Measurements from ENCODE around the gene SMIM41.

SMIM41 gene

DNA sequence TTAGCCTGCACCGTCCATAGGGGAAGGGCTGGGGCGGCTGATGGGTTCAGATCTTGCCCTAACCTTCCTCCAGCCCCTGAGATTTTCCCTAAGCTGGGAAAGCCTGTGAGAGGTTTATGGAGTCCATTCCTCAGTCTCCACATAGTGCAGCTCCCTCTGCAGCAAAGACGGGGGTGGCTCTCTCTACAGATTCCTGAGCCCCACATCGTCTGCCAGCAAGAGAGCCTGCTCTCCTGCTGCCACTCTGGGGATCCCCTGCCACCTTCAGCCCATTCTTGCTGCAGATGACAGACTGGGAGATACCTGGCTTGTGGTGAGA lies 3.1 kb downstream of the SMIM41 start:
- H3K4me3 ChIP-seq (ENCODE audit: low read length) = no peak overlapping the region
- 84% methylated on average over 4 of the region's 4 CpGs for WGBS
- H3K4me1 ChIP-seq (ENCODE audit: insufficient read depth, low read length) = peaks cover 10% of the 10 kb centered on the region
- H3K9me3 ChIP-seq (ENCODE audit: insufficient read depth, low read depth, low read length) = no peaks in the 10 kb centered on the region
- H3K36me3 ChIP-seq (ENCODE audit: insufficient read depth, low read length) = peaks cover 16% of the 10 kb centered on the region
- H3K9ac ChIP-seq (ENCODE audit: low read depth, low read length) = no peak overlapping the region
- H3K27ac ChIP-seq (ENCODE audit: low read depth, low read length) = no peak overlapping the region
- no peaks in the 10 kb centered on the region for H3K27me3 ChIP-seq (ENCODE audit: insufficient read depth, low read length)

DNA sequence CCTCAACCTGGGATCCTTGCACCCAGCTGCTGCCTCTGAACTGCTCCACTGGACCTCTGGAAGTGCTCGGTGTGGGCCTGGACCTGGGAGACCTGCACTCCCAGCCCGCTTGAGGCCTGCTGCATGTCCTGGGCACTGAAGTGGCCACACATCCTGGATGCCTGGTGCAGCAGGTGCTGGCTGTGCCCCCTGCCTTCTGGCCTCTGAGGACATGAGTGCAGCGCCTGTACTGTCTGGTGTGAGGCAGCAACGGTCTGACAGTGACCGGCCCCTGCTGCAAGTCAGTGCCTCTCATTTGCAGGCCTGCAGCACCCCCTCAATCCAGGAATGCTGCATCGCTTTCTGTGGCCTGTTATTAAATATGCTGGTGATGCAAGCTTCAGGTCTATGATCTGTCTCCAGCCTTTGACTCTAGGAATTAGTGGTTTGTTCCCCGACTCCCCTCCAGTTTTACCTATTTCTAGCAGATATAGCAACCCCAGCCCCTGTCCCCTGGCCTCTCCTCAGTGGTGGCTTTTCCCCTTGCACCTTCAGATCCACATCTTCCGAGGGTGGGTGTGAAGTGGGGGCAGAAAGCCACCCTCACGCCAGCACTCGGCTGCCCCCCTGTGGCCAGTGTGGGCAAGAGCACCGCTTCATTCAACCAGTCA lies 3.6 kb downstream of the SMIM41 start:
- WGBS = 54% methylated on average over 11 of the region's 11 CpGs
- H3K27ac ChIP-seq (ENCODE audit: low read depth, low read length) = no peak overlapping the region
- peaks cover 10% of the 10 kb centered on the region for H3K4me1 ChIP-seq (ENCODE audit: insufficient read depth, low read length)
- H3K4me3 ChIP-seq (ENCODE audit: low read length) = no peak overlapping the region
- H3K9ac ChIP-seq (ENCODE audit: low read depth, low read length) = no peak overlapping the region
- H3K27me3 ChIP-seq (ENCODE audit: insufficient read depth, low read length) = no peaks in the 10 kb centered on the region
- H3K36me3 ChIP-seq (ENCODE audit: insufficient read depth, low read length) = peaks cover 11% of the 10 kb centered on the region
- no peaks in the 10 kb centered on the region for H3K9me3 ChIP-seq (ENCODE audit: insufficient read depth, low read depth, low read length)

DNA sequence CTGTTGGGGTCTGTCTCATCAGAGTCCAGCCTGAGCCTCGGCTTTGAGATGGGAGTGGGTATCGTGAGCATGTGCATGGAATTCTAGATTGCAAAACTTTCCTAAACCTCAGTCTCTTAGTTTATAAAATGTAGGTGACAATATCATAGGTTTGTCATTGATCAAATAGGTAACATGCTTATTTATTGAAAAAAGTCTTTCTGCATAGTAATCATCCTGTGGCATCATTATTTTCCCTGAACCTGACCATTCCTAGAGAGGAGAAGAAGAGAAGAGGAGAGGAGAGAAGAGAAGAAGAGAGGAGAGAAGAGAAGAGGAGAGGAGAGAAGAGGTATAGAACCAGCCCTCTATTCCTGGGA lies 4.1 kb downstream of the SMIM41 start:
- Histone ChIP-seq H3K27ac (ENCODE audit: low read depth, low read length) (no peak overlapping the region), H3K4me3 (ENCODE audit: low read length) (no peak overlapping the region), H3K36me3 (ENCODE audit: insufficient read depth, low read length) (peaks cover 6% of the 10 kb centered on the region), H3K4me1 (ENCODE audit: insufficient read depth, low read length) (peaks cover 10% of the 10 kb centered on the region), H3K9ac (ENCODE audit: low read depth, low read length) (no peak overlapping the region), H3K27me3 (ENCODE audit: insufficient read depth, low read length) (no peaks in the 10 kb centered on the region), H3K9me3 (ENCODE audit: insufficient read depth, low read depth, low read length) (no peaks in the 10 kb centered on the region)
- 100% methylated on average over 1 of the region's 2 CpGs for WGBS

DNA sequence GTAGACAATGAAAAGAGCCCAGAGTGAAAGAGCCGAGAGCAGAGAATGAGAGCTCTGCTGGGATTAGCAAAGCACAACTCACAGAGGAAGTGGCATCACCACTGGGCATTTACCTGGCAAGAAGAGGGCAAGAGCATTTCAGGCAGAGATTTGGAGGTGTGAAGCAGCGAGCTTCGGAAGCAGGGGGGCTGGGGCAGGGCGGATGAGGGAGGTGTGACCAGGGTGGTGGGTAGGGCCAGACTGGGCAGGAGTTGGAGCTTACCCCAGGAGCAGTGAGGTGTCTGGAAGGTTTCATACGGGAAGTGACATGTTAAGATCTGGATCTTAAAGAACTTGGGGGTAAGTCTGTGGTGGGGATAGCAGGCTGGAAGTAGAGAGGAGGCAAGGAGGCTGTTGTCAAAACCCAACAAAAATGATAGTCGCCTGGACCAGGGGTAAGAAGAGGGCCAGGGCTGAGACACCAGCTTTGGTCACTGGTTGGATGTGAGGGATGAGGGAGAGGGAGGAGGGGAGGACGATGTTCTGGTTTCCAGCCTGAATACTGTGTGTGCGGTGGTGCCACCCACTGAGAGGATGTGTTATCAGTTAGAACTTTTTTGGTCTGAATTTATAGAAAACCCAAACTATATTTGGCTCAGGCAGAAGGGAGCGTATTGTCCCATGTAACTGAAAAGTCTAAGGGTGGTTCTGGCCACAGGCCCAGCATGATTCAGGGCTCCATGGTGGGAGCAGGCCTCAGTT lies 5.2 kb downstream of the SMIM41 start:
- 92% methylated on average over 9 of the region's 9 CpGs for WGBS
- no peaks in the 10 kb centered on the region for H3K9me3 ChIP-seq (ENCODE audit: insufficient read depth, low read depth, low read length)

DNA sequence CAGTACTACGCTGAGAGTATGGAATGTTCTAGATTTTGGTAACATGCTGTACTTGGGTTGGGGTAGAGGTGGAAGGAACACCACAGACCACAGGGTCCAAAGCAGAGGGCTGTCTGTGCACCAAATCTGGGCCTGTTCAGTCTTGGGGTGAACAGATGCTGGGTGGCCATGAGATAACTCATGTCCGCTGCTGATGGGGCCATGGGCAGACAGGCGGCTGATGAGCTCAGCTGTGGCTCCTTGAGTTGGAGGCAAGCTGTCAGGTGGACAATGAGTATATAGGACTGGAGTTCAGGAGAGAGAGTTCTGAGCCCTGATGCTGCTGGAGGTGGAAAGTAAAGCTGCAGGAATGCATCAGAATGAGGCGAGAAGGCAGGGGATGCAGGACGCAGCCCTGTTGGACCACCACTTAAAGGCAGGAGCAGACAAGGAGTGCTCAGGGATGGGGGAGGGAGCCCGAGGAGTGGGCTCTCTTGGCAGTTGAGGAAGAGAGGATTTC lies 6.2 kb downstream of the SMIM41 start:
- H3K36me3 ChIP-seq (ENCODE audit: insufficient read depth, low read length) = no peaks in the 10 kb centered on the region
- H3K27ac ChIP-seq (ENCODE audit: low read depth, low read length) = no peak overlapping the region
- H3K4me3 ChIP-seq (ENCODE audit: low read length) = no peak overlapping the region
- WGBS = 85% methylated on average over 6 of the region's 6 CpGs
- H3K27me3 ChIP-seq (ENCODE audit: insufficient read depth, low read length) = no peaks in the 10 kb centered on the region
- peaks cover 10% of the 10 kb centered on the region for H3K4me1 ChIP-seq (ENCODE audit: insufficient read depth, low read length)
- H3K9ac ChIP-seq (ENCODE audit: low read depth, low read length) = no peak overlapping the region
- H3K9me3 ChIP-seq (ENCODE audit: insufficient read depth, low read depth, low read length) = no peaks in the 10 kb centered on the region

More for the DNA sequence above, 5.2 kb downstream of the SMIM41 start:
- Histone ChIP-seq H3K4me3 (ENCODE audit: low read length) (no peak overlapping the region), H3K36me3 (ENCODE audit: insufficient read depth, low read length) (no peaks in the 10 kb centered on the region), H3K27me3 (ENCODE audit: insufficient read depth, low read length) (no peaks in the 10 kb centered on the region), H3K27ac (ENCODE audit: low read depth, low read length) (no peak overlapping the region), H3K9ac (ENCODE audit: low read depth, low read length) (no peak overlapping the region), H3K4me1 (ENCODE audit: insufficient read depth, low read length) (peaks cover 10% of the 10 kb centered on the region)

DNA sequence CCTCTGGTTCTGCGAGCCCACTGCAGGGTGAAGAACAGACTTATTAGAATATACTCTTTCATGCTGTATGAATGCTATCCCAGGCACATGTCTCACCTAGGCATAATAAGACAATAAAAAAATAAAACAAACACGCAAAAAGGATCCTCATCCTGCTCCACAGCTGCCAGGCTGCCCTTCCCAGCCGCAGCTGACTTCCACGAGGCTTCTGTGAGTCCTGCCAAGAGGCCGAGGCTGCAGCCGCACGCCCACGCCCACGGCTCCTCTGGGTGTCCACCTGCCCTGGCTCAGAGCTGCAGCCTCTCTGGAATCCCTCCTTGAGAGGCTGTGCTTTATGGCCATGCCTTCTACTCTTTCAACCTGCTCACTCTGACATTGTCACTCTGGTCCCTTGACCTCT lies 6.9 kb downstream of the SMIM41 start:
- WGBS = 94% methylated on average over 8 of the region's 9 CpGs
- Histone ChIP-seq H3K36me3 (ENCODE audit: insufficient read depth, low read length) (no peaks in the 10 kb centered on the region), H3K4me1 (ENCODE audit: insufficient read depth, low read length) (peaks cover 12% of the 10 kb centered on the region), H3K27ac (ENCODE audit: low read depth, low read length) (no peak overlapping the region), H3K4me3 (ENCODE audit: low read length) (no peak overlapping the region), H3K9ac (ENCODE audit: low read depth, low read length) (no peak overlapping the region), H3K9me3 (ENCODE audit: insufficient read depth, low read depth, low read length) (no peaks in the 10 kb centered on the region), H3K27me3 (ENCODE audit: insufficient read depth, low read length) (no peaks in the 10 kb centered on the region)

DNA sequence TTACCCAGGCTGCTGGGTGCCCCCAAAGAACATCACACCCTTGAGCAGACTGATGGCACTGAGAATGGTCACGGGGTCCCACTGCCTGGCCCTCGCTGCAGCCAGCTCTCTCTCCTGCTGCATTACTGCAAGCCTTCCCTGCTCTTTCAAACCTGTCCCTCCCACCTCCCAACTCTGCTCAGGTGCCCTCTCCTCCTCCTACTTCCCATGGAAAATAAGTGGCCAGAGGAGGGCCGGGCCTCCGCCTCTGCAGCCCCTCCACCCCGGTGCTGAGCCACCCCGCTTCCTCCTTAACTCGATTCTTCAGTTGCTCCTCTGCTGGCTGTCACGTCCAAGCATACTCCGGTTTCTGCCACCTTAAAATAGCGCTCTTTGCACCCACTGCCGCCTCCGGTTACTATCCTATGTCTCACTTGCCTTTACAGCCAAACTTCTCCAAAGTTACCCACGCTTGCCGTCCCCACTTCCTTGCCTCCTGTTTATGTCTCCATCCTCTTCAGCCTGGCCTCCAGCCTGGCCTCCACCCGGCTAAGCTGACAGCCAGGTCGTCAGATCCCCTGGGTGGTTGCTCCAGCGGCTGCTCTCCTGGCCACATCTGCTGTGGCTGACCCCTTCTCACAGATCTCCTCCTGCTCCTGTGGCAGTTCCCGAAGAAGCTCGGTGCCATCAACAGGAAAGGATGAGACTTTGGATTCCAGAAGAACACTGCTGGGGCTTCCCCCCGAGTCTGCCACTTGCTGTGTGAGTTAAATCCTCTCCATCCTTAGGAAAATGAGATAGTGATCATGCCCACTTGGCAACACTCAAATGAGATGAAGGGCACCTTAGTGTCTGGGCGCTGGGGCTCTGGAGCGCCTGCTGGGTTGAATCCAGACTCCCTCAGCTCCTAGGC lies 7.7 kb downstream of the SMIM41 start:
- WGBS = 86% methylated on average over 22 of the region's 22 CpGs

DNA sequence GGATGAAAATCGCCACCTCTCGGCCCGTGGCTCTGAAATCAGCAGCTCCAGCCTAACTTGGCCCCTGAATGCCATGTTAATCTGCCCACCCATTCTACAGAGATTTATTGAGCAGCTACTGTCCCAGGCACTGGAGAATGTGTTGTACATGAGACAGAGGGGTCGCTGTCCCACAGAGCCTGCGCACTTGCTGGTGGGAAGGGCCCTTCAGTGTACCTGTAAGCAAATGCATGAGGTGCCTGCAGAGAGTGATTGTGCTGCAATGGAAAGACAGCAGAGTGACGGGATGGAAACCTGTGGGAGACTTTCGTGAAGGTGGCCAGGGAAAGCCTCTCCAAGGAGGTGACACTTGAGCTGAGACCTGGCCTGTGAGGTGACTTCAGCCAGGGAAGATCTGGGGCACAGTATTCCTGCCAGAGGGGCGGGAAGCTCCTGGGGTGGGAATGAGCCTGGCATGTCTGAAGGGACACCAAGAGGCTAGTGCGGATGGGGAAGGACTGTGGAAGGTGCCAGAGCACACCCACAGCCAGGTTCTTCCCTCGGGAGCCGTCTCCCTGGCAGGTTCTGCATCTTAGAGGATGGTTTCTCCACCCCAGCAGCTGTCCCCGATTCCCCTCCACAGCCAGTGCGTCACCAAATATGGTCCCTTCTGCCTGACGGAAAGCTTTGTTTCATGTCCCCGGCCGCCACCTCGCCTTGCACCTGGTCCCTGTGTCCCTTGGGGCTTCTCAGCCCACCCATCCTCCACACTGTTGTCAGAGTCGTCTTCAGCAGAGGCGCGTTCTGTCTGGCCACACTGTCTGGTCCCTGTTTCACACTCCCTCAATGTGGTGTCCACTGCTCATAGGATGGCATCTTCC lies 8.7 kb downstream of the SMIM41 start:
- Histone ChIP-seq H3K9ac (ENCODE audit: low read depth, low read length) (no peak overlapping the region), H3K36me3 (ENCODE audit: insufficient read depth, low read length) (no peaks in the 10 kb centered on the region), H3K9me3 (ENCODE audit: insufficient read depth, low read depth, low read length) (no peaks in the 10 kb centered on the region), H3K27ac (ENCODE audit: low read depth, low read length) (no peak overlapping the region), H3K4me1 (ENCODE audit: insufficient read depth, low read length) (peaks cover 4% of the 10 kb centered on the region; the same call in 1 of the 2 replicates), H3K4me3 (ENCODE audit: low read length) (no peak overlapping the region), H3K27me3 (ENCODE audit: insufficient read depth, low read length) (no peaks in the 10 kb centered on the region)
- WGBS = 87% methylated on average over 20 of the region's 20 CpGs

More for the DNA sequence above, 7.7 kb downstream of the SMIM41 start:
- H3K4me1 ChIP-seq (ENCODE audit: insufficient read depth, low read length) = peaks cover 5% of the 10 kb centered on the region
- no peaks in the 10 kb centered on the region for H3K27me3 ChIP-seq (ENCODE audit: insufficient read depth, low read length)
- no peak overlapping the region for H3K27ac ChIP-seq (ENCODE audit: low read depth, low read length)
- no peaks in the 10 kb centered on the region for H3K36me3 ChIP-seq (ENCODE audit: insufficient read depth, low read length)
- no peaks in the 10 kb centered on the region for H3K9me3 ChIP-seq (ENCODE audit: insufficient read depth, low read depth, low read length)
- no peak overlapping the region for H3K4me3 ChIP-seq (ENCODE audit: low read length)
- no peak overlapping the region for H3K9ac ChIP-seq (ENCODE audit: low read depth, low read length)

DNA sequence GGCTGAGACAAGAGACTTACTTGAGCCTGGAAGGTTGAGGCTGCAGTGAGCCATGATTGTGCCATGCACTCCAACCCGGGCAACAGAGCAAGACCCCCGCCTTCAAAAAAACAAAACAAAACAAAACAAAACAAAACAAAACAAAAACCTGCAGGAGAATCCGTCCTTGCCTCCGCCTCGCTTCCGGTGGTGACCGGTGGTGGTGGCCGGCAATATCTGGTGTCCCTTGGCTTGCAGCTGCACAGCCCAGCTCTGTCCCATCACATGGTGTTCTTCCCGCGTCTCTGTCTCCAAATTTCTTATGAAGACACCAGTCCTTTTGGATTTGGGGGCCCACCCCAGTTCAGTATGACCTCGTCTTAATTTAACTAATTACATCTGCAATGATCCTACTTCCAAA lies 10.0 kb downstream of the SMIM41 start:
- 93% methylated on average over 11 of the region's 11 CpGs for WGBS
- 0 out of 2 replicates have a peak, but pooled peaks cover 4% of the 10 kb centered on the region for H3K4me1 ChIP-seq (ENCODE audit: insufficient read depth, low read length)
- H3K27me3 ChIP-seq (ENCODE audit: insufficient read depth, low read length) = no peaks in the 10 kb centered on the region
- no peak overlapping the region for H3K4me3 ChIP-seq (ENCODE audit: low read length)
- H3K9ac ChIP-seq (ENCODE audit: low read depth, low read length) = no peak overlapping the region
- H3K27ac ChIP-seq (ENCODE audit: low read depth, low read length) = no peak overlapping the region
- H3K36me3 ChIP-seq (ENCODE audit: insufficient read depth, low read length) = no peaks in the 10 kb centered on the region
- H3K9me3 ChIP-seq (ENCODE audit: insufficient read depth, low read depth, low read length) = no peaks in the 10 kb centered on the region

DNA sequence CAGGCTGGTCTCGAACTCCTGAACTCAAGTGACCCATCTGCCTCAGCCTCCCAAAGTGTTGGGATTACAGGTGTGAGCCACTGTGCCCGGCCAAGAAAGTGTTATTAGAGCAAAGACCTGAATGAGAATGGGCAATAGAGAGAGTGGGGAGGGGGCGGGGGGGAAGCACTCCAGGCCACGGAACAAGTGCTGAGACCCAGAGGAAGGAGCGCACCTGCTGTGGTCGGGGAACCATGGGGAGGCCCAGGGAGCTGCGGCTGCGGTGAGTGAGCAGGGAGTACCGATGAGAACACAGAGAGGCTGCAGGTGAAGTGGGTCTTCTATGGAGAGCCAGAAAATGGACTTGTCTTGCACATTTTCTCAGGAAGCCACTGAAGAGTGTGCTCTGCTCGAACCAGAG lies 10.8 kb downstream of the SMIM41 start:
- no peaks in the 10 kb centered on the region for H3K36me3 ChIP-seq (ENCODE audit: insufficient read depth, low read length)
- no peaks in the 10 kb centered on the region for H3K27me3 ChIP-seq (ENCODE audit: insufficient read depth, low read length)
- no peak overlapping the region for H3K4me3 ChIP-seq (ENCODE audit: low read length)
- 0 out of 2 replicates have a peak, but pooled peaks cover 4% of the 10 kb centered on the region for H3K4me1 ChIP-seq (ENCODE audit: insufficient read depth, low read length)
- H3K9me3 ChIP-seq (ENCODE audit: insufficient read depth, low read depth, low read length) = no peaks in the 10 kb centered on the region
- H3K9ac ChIP-seq (ENCODE audit: low read depth, low read length) = no peak overlapping the region
- H3K27ac ChIP-seq (ENCODE audit: low read depth, low read length) = no peak overlapping the region
- 91% methylated on average over 10 of the region's 10 CpGs for WGBS

All from HUES64 (cell line).